WTC11 (cell line): ENCODE data around the gene MTCL1. TPM values are rescaled to one million over a fixed set of nuclear protein-coding genes. Genes with fewer than 3 reads are reported as not detected.

Experiments used
- ATAC-seq: fragments of 200-7000 bp; cut with Tn5 transposase; 2 replicates; pipeline ENCODE4 v1.10.0; 2021; ENCODE audit warnings: mild to moderate bottlenecking, moderate library complexity
- CTCF ChIA-PET: fragments of 300-600 bp; sonication (Branson Sonifier 250); formaldehyde crosslinking; loops from one replicate; lab custom pipeline; 2021; ENCODE audit warnings: antibody characterized with exemption; lab: Charles Lee
- POLR2A ChIA-PET: fragments of 350-600 bp; sonication (Branson Sonifier 250); formaldehyde crosslinking; loops from one replicate; lab custom pipeline; 2021; ENCODE audit warnings: antibody characterized with exemption; lab: Charles Lee
- DNase-seq: peaks from one replicate; pipeline ENCODE4 v3.0.0; 2021; ENCODE audit warnings: low spot score
- H3K27ac Mint-ChIP-seq: 2 replicates; pipeline ENCODE4 v1.8.0; 2021; ENCODE audit warnings: mixed read lengths
- H3K27me3 Mint-ChIP-seq: 2 replicates; pipeline ENCODE4 v1.8.0; 2021; ENCODE audit warnings: low read depth, mild to moderate bottlenecking, moderate library complexity, mixed read lengths
- H3K36me3 Mint-ChIP-seq: 2 replicates; pipeline ENCODE4 v1.8.0; 2021; ENCODE audit warnings: mixed read lengths
- H3K4me1 Mint-ChIP-seq: 2 replicates; pipeline ENCODE4 v1.8.0; 2022; ENCODE audit warnings: mixed read lengths
- H3K4me3 Mint-ChIP-seq: 2 replicates; pipeline ENCODE4 v1.8.0; 2021; ENCODE audit warnings: mild to moderate bottlenecking, moderate library complexity, mixed read lengths
- H3K9me3 Mint-ChIP-seq: 2 replicates; pipeline ENCODE4 v1.8.0; 2021; ENCODE audit warnings: mixed read lengths
- AFF4 ChIP-seq: sonication (generic); formaldehyde crosslinking; IDR thresholded peaks from 2 replicates; pipeline ENCODE4 v1.8.1; 2023; ENCODE audit warnings: mild to moderate bottlenecking, missing genetic modification reagents, borderline replicate concordance
- ARID4B ChIP-seq: sonication (generic); formaldehyde crosslinking; IDR thresholded peaks from 2 replicates; pipeline ENCODE4 v1.8.0; 2023; ENCODE audit warnings: missing genetic modification reagents, mild to moderate bottlenecking, borderline replicate concordance
- ATF2 ChIP-seq: sonication (generic); formaldehyde crosslinking; IDR thresholded peaks from 2 replicates; pipeline ENCODE4 v1.8.1; 2022; ENCODE audit warnings: low read depth, missing genetic modification reagents, borderline replicate concordance
- CDX4 ChIP-seq: fragments of 250-450 bp; sonication (Bioruptor Pico); IDR thresholded peaks from 2 replicates; pipeline ENCODE4 v1.9.0; 2021; ENCODE audit warnings: moderate library complexity, mild to moderate bottlenecking, inconsistent platforms, borderline replicate concordance
- E2F4 ChIP-seq: sonication (generic); formaldehyde crosslinking; IDR thresholded peaks from 2 replicates; pipeline ENCODE4 v1.8.1; 2022; ENCODE audit warnings: low read depth, mild to moderate bottlenecking, moderate library complexity, missing genetic modification reagents, borderline replicate concordance
- FOXJ3 ChIP-seq: sonication (generic); formaldehyde crosslinking; IDR thresholded peaks from 2 replicates; pipeline ENCODE4 v1.9.0; 2021; ENCODE audit warnings: missing genetic modification reagents, mild to moderate bottlenecking, borderline replicate concordance
- FOXP1 ChIP-seq: sonication (generic); formaldehyde crosslinking; IDR thresholded peaks from 2 replicates; pipeline ENCODE4 v1.8.0; 2022; ENCODE audit warnings: missing genetic modification reagents, mild to moderate bottlenecking, moderate library complexity, borderline replicate concordance
- NR1H2 ChIP-seq: sonication (generic); formaldehyde crosslinking; IDR thresholded peaks from 2 replicates; pipeline ENCODE4 v1.9.0; 2021; ENCODE audit warnings: mild to moderate bottlenecking, moderate library complexity, missing genetic modification reagents
- PRRX2 ChIP-seq: fragments of 250-450 bp; sonication (Bioruptor Pico); IDR thresholded peaks from 2 replicates; pipeline ENCODE4 v1.8.0; 2021; ENCODE audit warnings: mild to moderate bottlenecking
- TCF7 ChIP-seq: sonication (generic); formaldehyde crosslinking; IDR thresholded peaks from 2 replicates; pipeline ENCODE4 v1.8.0; 2022; ENCODE audit warnings: mild to moderate bottlenecking, low read depth, missing genetic modification reagents, moderate library complexity
- TEAD1 ChIP-seq: sonication (generic); formaldehyde crosslinking; IDR thresholded peaks from 2 replicates; pipeline ENCODE4 v1.8.0; 2022; ENCODE audit warnings: mild to moderate bottlenecking, missing genetic modification reagents
- ZBTB43 ChIP-seq: sonication (generic); formaldehyde crosslinking; IDR thresholded peaks from 2 replicates; pipeline ENCODE4 v1.8.1; 2023; ENCODE audit warnings: mild to moderate bottlenecking, missing genetic modification reagents
- ZNF121 ChIP-seq: sonication (generic); formaldehyde crosslinking; IDR thresholded peaks from 2 replicates; pipeline ENCODE4 v1.8.0; 2023; ENCODE audit warnings: missing genetic modification reagents
- ZSCAN18 ChIP-seq: fragments of 250-450 bp; sonication (Bioruptor Pico); IDR thresholded peaks from 2 replicates; pipeline ENCODE4 v2.1.2; 2022; ENCODE audit warnings: mild to moderate bottlenecking, moderate library complexity
- total RNA-seq: library from RNA; stranded (reverse); gene quantifications from 3 replicates; pipeline ENCODE4 v1.2.3, GENCODE V29; 2021

The MTCL1 gene
- total RNA-seq, 1 experiment from 2014 or later: 64.3 TPM

GRCh38 chr18:8742387-8743361, 37.3 kb downstream of the MTCL1 start:
- no peak overlapping the region for H3K4me3 Mint-ChIP-seq
- H3K4me1 Mint-ChIP-seq: peaks cover 9% of the 10 kb centered on the region
- DNase-seq (no peak), ATAC-seq (no peak)
- POLR2A ChIA-PET: no interaction called here
- no peaks in the 10 kb centered on the region; the same call in 1 of the 2 replicates for H3K9me3 Mint-ChIP-seq
- CTCF ChIA-PET: no interaction called here
- H3K27me3 Mint-ChIP-seq: no peaks in the 10 kb centered on the region
- peaks cover 45% of the 10 kb centered on the region for H3K36me3 Mint-ChIP-seq
- TF ChIP-seq FOXJ3 (no peak), ZBTB43 (CRISPR knock-in tag) (no peak), PRRX2 (no peak), TEAD1 (CRISPR knock-in tag) (no peak), NR1H2 (CRISPR knock-in tag) (no peak), ATF2 (CRISPR knock-in tag) (no peak)
- H3K27ac Mint-ChIP-seq: no peak overlapping the region

- POLR2A ChIA-PET: no interaction called here
- no peak for TF ChIP-seq CDX4 (CRISPR knock-in tag)
- no peak for TF ChIP-seq ARID4B (CRISPR knock-in tag)
- no peak for TF ChIP-seq AFF4 (CRISPR knock-in tag)
- TF ChIP-seq FOXP1 (CRISPR knock-in tag): no peak
- no peak for TF ChIP-seq TCF7
- TF ChIP-seq ZNF121 (CRISPR knock-in tag): no peak
- no peak for TF ChIP-seq E2F4 (CRISPR knock-in tag)
- no peak for TF ChIP-seq ZSCAN18
Measured at GRCh38 chr18:8744038-8744437, 38.7 kb downstream of the MTCL1 start.

More at GRCh38 chr18:8744038-8744437, 38.7 kb downstream of the MTCL1 start:
- CTCF ChIA-PET: no interaction called here
- H3K36me3 Mint-ChIP-seq: peaks cover 41% of the 10 kb centered on the region
- no peak overlapping the region for H3K27ac Mint-ChIP-seq
- no peak for ATAC-seq
- H3K27me3 Mint-ChIP-seq: no peaks in the 10 kb centered on the region
- peaks cover 9% of the 10 kb centered on the region for H3K4me1 Mint-ChIP-seq
- H3K9me3 Mint-ChIP-seq: no peaks in the 10 kb centered on the region; the same call in 1 of the 2 replicates
- no peak for DNase-seq
- H3K4me3 Mint-ChIP-seq: no peak overlapping the region
